ENCODE results near the gene PLEK. TPM values are rescaled to one million over a fixed set of nuclear protein-coding genes. Genes with fewer than 3 reads are reported as not detected.
"Not testable (repeated sequence)": the region's sequence is repeated elsewhere in the genome, so short reads cannot be mapped to it uniquely, and the experiment has no call there.

Gene PLEK
- total RNA-seq, 1 experiment from 2014 or later, result not detected

DNA sequence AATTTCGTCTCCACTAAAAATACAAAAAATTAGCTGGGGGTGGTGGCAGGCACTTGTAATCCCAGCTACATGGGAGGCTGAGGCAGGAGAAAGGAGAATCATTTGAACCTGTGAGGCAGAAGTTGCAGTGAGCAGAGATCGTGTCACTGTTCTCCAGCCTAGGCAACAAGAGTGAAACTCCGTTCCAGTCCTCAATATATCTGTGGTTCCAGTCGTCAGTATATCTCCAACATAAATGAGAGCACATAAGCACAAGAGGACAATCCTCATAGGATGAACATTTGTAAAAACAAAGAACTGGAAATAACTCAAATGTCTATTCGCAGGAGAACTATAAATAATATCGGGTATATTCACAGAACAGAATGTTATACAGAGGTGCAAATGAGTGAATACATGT lies 13.1 kb upstream of the PLEK start:
- no peak for DNase-seq (ENCODE audit: extremely low read depth, low read depth)

DNA sequence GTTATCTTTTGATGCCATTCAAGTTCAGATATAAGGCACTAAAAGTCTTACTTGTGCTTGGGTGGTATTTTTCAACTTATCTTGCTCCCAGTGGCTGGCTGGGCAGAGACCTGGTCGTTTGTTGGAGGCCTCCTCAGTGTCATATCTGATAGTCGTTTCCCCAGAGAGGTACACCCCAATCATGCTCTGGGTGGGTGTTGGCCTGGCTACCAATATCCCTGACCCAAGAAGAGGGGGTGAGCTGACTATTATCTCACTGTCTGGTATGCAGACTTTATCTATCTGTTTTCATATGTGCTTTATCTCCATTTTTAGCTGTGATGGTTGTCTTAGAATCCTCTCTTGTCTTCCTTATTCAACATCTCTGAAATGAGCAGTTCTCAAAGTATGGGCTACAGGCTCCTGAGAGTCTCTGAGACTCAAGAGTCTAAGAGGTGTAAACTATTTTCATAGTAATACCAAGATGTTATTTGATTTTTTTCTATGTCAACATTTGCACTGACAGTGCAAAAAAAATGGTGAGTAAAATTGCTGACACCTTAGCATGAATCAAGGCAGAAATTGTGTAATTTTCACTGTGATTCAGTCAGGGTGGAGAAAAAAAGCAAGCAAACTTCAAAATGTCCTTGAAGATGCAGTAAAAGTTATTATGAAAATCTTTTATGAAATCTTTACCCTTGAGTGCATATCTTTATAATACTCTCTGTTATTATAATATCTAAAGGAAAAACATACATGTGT lies 12.3 kb upstream of the PLEK start:
- DNase-seq (ENCODE audit: extremely low read depth, low read depth), result no peak

DNA sequence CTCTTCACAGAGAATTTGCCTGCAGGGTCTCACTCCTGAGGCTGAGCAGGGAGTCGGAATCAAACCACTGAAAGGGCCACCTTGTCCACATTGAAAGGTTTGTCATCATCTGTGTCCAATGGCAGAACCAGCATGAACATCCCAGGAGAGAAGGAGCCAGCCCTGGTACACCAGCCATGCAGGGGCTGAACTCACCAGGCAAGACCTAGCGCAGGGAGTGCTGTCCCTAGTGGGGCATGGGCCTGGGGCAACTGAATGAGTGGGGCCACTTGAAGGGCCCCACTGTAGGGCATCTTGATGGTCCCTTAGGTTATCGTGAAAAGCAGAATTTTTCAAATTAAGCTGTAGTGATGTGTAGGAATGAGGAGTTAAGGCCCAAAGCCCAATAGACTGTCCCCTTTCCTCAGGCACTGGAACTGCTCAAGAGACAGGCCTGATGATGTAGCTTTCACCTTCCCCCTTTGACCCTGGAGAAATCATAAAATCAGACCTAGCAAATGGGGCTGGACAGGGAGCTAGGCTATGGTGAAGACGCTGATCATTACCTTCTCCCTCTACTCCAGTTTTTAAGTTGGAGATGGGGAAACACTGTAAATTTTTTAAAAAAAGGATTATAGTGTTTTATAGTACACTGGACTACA lies 8.4 kb upstream of the PLEK start:
- DNase-seq (ENCODE audit: extremely low read depth, low read depth), result no peak

DNA sequence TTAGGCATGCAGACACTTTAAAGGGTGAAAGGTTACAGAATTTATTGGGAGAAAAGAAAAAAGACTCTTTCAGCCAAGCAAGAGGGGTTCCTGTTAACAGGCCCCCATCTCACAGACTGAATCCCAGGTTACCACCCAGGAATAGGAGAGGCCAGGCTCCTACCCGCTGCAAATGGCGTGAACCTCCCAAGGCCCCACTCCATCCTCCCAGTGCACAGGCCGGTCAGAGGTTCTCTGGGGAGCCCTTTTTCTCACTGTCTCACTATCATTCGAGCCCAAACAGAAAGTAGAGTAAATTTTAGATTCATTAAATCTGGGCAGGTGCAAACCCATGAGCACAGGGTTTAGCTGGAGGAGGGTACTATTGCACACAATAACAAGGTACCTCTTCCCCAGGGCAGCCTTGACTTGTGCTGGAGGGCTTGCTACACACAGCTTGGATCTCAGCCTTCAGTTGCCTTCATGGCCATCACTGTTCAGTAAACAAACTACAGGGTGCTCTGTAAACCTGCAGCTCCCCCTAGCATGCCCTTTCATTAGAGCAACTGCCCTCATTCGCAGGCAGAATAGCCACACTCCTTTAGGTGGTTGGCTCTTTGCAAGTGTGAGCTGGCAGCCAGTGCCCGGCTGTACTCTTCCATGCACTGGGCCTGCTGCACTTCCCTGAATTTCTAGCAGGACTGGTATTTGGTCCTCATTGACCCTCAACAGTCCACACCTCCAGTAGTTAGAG lies 7.3 kb upstream of the PLEK start:
- peak; percentile 48 for DNase-seq (ENCODE audit: extremely low read depth, low read depth)

DNA sequence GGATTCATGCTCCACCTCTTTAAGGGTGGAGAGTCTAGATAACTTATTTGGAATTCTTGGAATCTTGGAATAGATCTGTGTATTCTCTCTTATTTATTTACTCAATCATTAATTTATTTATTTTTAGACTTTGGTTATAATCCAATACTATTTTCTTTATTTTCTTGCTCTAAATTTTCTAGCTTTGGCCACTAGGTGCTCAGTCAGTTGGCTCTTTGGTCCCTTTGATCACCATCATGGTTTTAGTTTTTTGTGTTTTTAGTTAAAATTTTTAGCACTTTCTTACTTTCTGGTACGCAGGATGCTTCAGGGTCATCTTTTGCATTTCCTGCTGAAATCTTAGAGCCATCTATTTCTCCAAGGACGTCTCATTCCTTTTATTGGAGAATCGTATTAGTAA lies 5.2 kb upstream of the PLEK start:
- no peak for DNase-seq (ENCODE audit: extremely low read depth, low read depth)

DNA sequence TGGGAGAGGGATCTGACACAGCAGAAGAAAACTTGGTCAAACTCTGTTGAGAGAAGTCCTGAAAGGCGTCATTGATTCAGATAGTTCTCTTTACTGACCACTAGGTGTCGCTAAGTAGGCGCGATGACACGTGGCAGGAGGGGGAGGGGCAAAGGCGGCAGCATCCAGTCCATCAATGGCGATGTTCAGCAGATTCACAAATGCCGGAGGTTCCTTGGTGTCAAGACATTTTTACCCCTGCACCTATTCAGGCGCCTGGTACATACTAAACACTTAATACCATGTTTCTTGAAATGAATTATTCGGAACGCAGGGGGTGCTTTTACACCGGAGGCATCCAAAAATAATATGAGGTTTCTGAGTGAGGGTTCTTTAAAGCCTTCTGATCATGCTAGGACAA lies 3.0 kb upstream of the PLEK start:
- peak; percentile 78 for DNase-seq (ENCODE audit: extremely low read depth, low read depth)

DNA sequence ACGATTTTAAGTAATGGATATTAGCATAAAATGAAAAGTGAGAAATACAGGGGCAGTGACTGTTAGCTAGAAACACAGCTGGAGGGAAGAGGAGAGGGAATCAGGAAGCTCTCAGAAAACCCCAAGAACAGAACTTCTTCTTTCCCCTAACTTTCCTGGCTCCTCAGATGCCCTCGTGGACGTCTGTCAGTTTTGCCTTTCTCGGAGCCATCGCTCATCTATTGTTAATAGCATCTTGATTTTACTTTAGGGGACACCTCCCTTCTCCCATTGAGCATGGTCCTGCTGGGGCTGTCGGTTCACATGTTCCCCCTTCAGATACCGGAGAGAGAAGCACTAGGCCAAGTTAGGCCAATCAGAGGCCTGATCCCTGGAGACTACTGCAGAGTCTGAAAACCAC lies 2.3 kb upstream of the PLEK start:
- no peak for DNase-seq (ENCODE audit: extremely low read depth, low read depth)

DNA sequence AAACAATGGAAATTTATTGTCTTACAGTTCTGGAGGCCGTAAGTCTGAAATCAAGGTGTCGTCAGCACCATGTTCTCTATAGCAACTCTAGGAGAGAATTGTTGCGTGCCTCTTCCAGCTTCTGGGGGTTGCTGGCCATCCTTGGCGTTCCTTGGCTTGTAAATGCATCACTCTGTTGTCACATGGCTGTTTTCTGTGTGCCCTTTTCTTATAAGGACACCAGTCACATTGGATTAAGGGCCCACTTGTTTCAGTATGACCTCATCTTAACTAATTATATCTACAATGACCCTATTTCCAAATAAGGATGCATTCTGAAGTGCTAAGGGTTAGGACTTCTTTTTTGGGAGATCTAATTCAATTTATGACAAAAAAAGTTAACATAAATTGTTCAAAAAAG lies 1.4 kb upstream of the PLEK start:
- DNase-seq (ENCODE audit: extremely low read depth, low read depth), result no peak

DNA sequence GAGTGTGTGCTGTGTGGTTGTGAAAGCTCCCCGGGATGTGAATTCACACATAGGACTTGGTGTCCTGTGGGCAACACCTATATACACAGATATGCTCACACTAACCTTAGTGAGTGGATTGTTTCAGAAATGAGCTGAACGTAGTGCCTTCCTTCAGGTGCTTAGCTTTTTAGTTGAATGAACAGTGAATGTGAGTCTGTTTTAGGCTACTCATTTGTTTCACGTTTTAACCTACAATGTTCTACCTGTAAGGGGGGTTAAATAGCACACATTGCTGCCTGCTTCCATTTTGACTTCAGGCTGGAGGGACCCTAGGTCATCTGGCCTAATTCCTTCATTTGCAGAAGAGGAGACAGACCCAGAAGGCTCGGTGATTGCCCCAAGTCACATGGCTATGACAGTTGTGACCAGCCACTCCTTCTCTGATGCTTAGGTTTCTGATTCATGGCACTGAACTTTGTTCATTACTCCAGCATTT lies 1.0 kb downstream of the PLEK start:
- DNase-seq (ENCODE audit: extremely low read depth, low read depth), result no peak

DNA sequence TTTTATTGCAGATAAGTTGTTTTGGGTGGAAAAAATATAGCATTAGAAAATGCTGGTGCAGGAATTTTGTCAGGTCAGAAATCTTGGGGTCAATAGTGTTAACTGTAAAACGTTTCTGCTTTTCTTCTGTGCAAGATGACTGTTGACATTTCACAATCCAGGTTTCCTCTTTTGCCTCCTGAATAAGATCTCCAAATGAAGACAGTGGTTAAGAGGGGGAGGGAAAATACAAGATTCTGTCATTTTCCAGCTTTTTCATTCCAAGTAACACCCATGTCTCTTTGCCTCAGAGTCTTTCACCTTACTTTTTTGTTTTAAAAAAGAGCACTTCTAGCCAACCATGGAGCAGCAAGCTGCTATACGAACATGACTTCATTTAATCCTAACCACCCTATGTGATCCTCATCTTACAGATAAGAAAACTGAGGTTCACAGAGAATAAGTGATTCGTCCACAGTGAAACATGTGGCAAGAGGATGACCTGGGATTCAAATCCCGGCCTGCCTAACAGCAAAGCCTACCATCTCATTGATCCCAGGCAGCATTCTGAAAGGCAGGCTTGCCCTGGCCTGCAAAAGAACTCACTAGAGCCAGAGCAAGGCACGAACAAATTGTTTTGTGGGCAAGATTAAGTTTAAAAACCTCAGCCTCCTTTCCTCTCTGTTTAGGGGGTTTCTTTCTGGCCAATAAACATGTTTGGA lies 3.0 kb downstream of the PLEK start:
- no peak for DNase-seq (ENCODE audit: extremely low read depth, low read depth)

DNA sequence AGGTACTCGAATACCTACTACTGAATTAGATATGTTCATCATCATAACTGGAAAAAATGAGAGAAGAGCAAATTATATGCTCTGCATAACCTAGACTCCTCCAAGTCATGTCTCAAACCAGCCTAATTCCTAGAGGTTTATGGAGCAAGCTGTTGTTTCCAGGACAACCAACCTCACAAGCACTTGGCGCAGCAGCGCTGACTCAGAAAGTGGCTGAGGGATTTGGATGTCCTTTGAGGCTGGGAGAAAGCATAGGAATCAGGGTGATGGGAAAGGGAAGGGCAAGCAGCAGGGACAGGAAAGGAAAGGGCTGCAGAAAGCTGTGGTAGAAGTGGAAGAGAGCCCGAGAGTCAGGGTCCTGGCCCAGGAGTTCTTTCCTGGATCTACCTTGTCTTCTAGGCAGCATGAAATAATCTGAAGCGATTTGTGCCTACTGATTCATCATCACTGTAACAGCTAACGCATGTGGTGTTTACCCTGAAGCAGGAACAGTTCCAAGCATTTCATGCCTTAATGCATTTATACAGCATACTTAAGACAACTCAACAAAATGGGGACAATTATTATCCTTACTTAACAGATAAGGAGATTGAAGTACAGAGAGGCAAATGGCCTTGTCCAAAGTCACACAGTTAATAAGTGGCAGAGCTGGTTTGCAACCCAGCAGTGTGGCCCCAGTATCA lies 3.7 kb downstream of the PLEK start:
- DNase-seq (ENCODE audit: extremely low read depth, low read depth), result no peak

DNA sequence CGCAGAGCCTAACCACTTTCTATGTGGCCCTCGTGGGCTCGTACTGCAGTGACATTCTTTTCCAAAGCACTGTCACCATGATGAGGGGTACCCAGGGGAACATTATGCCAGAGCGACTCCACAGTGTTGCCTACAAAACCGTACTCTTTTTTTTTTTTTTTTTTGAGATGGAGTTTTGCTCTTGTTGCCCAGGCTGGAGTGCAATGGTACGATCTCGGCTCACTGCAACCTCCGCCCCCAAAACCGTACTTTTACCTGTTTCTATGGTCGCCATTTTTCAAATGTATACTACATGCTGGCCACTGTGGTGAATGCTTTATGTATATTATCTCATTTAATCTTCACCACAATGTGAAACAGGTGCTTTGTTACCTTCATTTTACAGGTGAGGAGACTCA lies 4.3 kb downstream of the PLEK start:
- no peak for DNase-seq (ENCODE audit: extremely low read depth, low read depth)

DNA sequence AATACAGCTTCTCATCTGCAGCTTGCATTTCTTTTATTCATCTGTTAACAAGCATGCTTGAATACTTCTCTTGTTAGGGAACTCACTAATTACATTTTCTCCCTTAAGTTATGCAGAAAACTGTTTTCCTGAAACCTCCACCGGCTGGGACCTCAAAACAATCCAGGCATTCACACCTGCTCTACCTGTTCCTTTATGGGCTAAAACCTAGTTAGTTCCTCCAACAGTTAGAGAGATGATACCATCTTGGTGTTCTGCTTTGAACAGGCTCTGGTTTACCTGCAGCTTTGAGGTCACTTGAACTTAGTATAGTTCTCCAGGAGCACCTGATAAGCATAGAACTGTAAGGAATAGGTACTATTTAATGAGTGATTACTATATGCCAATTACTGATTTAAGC lies 6.1 kb downstream of the PLEK start:
- no peak for DNase-seq (ENCODE audit: extremely low read depth, low read depth)

DNA sequence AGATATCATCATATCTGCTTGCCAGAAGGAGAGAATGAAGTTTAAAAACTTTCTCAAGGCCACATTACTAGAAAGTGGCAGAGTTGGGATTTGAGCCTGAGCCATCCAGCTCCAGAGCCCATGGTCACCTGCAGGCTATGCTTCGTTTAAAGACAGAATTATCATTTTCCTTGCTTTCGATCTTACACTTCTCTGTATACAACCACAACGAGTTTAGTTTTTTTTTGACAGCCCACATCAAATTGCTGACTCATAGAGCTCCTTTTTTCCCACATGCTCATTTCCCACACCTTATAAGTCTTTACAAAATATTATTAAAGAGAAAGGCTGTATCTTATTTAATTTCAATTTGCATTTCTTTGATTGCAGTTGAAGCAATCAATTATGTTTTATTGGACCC lies 6.5 kb downstream of the PLEK start:
- DNase-seq (ENCODE audit: extremely low read depth, low read depth), result no peak

DNA sequence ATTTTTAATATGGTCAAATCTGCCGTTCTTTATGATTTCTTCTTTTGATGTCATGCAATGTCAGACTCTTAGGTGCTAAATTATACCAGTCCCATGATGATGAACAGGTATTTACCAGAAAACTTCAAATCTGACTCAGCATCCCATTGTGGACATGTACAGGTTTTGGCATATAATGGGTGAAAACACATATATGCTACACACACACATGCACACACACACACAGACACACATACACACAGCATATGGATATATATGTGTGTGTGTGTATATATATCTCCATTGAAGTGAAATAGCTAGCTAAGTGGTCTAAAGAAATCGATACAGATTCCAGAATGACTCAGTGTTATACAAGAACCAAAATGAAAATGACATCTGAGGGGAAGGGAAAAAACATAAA lies 7.4 kb downstream of the PLEK start:
- no peak for DNase-seq (ENCODE audit: extremely low read depth, low read depth)

DNA sequence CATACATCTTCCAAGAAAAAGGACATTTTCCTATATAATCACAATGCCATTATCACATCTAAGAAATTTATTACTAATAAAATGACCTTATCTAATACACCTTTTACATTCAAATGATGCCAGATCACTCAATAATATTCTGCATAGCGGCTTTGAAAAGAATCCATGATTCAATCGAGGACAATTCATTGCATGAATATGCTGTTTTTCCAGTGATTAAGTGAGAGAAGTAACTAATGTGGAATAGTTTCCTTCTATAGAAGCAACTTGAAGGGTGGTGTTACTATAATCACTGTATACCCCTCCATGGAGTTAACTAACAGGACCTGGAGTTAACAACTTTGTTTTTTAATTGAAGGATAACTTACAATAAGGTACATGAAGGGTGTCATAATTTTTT lies 9.1 kb downstream of the PLEK start:
- DNase-seq (ENCODE audit: extremely low read depth, low read depth), result no peak

DNA sequence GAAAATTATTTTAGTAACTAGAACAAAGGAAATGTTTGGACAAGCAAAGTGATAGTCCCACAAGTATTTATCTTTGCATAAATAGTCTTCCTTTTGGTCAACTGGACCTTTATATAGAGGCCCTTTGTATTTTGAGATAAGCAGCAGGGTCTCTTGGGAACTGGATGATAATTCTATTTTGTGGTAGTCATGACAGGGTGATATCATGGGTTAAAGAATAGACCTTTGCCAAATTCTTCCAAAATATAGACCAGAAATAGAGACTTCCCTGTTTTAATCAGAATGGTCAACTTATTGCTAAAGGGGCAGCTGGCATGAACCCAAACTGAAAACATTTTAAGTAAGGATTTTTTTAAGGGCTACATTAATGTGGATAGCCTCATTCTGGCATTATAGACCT lies 10.5 kb downstream of the PLEK start:
- DNase-seq (ENCODE audit: extremely low read depth, low read depth), result no peak

DNA sequence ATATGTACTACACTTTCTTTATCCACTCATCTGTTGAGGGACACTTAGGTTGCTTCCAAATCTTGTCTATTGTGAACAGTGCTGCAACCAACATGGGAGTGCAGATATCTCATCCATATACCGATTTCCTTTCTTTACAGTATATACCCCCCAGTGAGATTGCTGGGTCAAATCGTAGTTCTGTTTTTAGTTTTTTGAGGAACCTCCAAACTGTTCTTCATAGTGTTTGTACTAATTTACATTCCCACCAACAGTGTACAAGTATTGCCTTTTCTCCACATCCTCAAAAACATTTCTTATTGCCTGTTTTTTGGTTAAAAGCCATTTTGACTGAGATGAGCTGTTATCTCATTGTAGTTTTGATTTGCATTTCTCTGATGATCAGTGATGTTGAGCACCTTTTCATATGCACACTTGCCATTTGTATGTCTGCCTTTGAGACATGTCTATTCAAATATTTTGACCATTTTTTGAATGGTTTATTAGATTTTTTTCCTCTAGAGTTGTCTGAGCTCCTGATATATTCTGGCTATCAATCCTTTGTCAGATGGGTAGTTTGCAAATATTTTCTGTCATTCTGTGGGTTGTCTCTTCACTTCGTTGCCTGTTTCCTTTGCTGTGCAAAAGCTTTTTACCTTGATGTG lies 12.2 kb downstream of the PLEK start:
- no peak for DNase-seq (ENCODE audit: extremely low read depth, low read depth)

DNA sequence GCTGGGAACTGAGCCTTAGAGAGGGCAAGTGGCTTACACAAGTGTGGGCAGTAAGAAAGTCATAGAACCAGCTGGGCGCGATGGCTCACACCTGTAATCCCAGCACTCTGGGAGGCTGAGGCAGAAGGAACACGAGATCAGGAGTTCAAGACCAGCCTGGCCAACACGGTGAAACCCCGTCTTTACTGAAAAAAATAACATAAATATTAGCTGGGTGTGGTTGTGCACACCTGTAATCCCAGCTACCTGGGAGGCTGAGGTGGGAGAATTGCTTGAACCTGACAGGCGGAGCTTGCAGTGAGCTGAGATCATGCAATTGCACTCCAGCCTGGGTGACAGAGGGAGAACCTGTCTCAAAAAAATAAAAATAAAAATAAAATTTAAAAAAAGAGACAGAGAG lies 13.7 kb downstream of the PLEK start:
- not testable (repeated sequence) for DNase-seq (ENCODE audit: extremely low read depth, low read depth)

DNA sequence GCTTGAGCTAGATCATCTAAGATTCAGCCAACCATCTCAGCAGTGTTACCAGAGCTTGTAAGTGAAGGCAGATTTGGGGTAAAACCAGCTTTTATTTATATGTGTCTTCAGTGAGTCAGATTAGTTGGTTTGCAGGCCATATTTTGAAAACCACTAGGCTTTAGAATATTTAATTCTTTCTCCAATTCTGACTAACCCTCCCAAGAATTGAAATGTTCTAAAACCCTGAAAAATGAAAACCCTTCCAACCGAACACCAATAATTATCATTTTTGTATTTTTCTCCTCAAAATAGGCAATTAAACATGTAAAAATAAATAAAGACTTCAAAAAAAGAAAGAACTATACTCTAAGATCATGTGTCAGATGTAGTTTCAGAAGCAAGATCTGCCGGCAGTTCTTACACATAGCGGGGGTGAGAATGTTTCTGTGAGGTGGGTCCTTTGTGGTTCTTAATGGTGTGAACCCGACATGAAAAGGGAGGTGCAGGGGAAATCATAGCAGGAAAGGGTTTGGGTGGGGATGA lies 14.2 kb downstream of the PLEK start:
- no peak for DNase-seq (ENCODE audit: extremely low read depth, low read depth)

Measured in NCI-H460 (cell line).